Chondrocyte (in vitro differentiated cells): ENCODE measurements around the gene CDC42BPB. TPM values are rescaled to one million over a fixed set of nuclear protein-coding genes. Genes with fewer than 3 reads are reported as not detected.

ENCODE experiments used
- DNase-seq: peaks from one replicate; pipeline ENCODE4 v3.0.0; 2021; ENCODE audit warnings: mixed read lengths, low spot score
- H3K27ac Mint-ChIP-seq: one replicate; pipeline ENCODE4 v1.8.0; 2021; ENCODE audit warnings: mild to moderate bottlenecking, moderate library complexity, mixed read lengths; ENCODE audit not compliant: unreplicated experiment
- H3K27me3 Mint-ChIP-seq: 2 replicates; pipeline ENCODE4 v1.8.0; 2021; ENCODE audit warnings: low read depth, mixed read lengths
- H3K36me3 Mint-ChIP-seq: 2 replicates; pipeline ENCODE4 v1.8.0; 2021; ENCODE audit warnings: low read depth, mixed read lengths
- H3K4me1 Mint-ChIP-seq: 2 replicates; pipeline ENCODE4 v1.8.0; 2021; ENCODE audit warnings: low read depth, mild to moderate bottlenecking, mixed read lengths
- H3K4me3 Mint-ChIP-seq: one replicate; pipeline ENCODE4 v1.8.0; 2021; ENCODE audit warnings: mild to moderate bottlenecking, moderate library complexity, mixed read lengths; ENCODE audit not compliant: unreplicated experiment
- H3K9me3 Mint-ChIP-seq: 2 replicates; pipeline ENCODE4 v1.8.0; 2021; ENCODE audit warnings: low read depth, mixed read lengths
- CTCF ChIP-seq: fragments of 200-600 bp; sonication (generic); IDR thresholded peaks from 2 replicates; pipeline ENCODE4 v1.5.0; 2021; ENCODE audit warnings: antibody characterized with exemption, mild to moderate bottlenecking, moderate library complexity
- total RNA-seq: library from RNA; stranded (reverse); gene quantifications from 3 replicates; pipeline ENCODE4 v1.2.1, GENCODE V29; 2021

Gene CDC42BPB
- total RNA-seq, 1 donor from 2014 or later, result 106 TPM

- no peak for DNase-seq
- TF ChIP-seq CTCF, result no peak
- Mint-ChIP-seq H3K9me3 (no peaks in the 10 kb centered on the region), H3K4me1 (peaks cover 31% of the 10 kb centered on the region), H3K27ac (peak overlapping the region; percentile 65), H3K27me3 (no peaks in the 10 kb centered on the region), H3K4me3 (no peak overlapping the region), H3K36me3 (no peaks in the 10 kb centered on the region)
Measured at GRCh38 chr14:103030741-103031565, 26.4 kb downstream of the CDC42BPB start.

GRCh38 chr14:103029936-103030335 is 27.4 kb downstream of the CDC42BPB start:
- no peaks in the 10 kb centered on the region for H3K27me3 Mint-ChIP-seq
- no peaks in the 10 kb centered on the region for H3K9me3 Mint-ChIP-seq
- no peak for TF ChIP-seq CTCF

GRCh38 chr14:103028772-103029171 is 28.6 kb downstream of the CDC42BPB start:
- Mint-ChIP-seq H3K36me3 (no peaks in the 10 kb centered on the region), H3K4me1 (peaks cover 50% of the 10 kb centered on the region), H3K27ac (peak overlapping the region; percentile 22), H3K9me3 (no peaks in the 10 kb centered on the region), H3K4me3 (no peak overlapping the region), H3K27me3 (no peaks in the 10 kb centered on the region)
- no peak for DNase-seq
- TF ChIP-seq CTCF, result no peak

More at GRCh38 chr14:103029936-103030335, 27.4 kb downstream of the CDC42BPB start:
- no peak overlapping the region for H3K4me3 Mint-ChIP-seq
- H3K4me1 Mint-ChIP-seq, result peaks cover 38% of the 10 kb centered on the region
- no peak for DNase-seq
- H3K36me3 Mint-ChIP-seq, result no peaks in the 10 kb centered on the region
- H3K27ac Mint-ChIP-seq, result no peak overlapping the region

- no peak for TF ChIP-seq CTCF
- no peak overlapping the region for H3K4me3 Mint-ChIP-seq
- no peaks in the 10 kb centered on the region for H3K36me3 Mint-ChIP-seq
- no peak for DNase-seq
- H3K27ac Mint-ChIP-seq, result peak overlapping the region; percentile 22
- peaks cover 54% of the 10 kb centered on the region for H3K4me1 Mint-ChIP-seq
- H3K27me3 Mint-ChIP-seq, result no peaks in the 10 kb centered on the region
- H3K9me3 Mint-ChIP-seq, result no peaks in the 10 kb centered on the region
Measured at GRCh38 chr14:103028161-103028767, 29.1 kb downstream of the CDC42BPB start.

- Mint-ChIP-seq H3K27ac (no peak overlapping the region), H3K36me3 (no peaks in the 10 kb centered on the region), H3K4me1 (peaks cover 61% of the 10 kb centered on the region), H3K9me3 (no peaks in the 10 kb centered on the region), H3K4me3 (no peak overlapping the region), H3K27me3 (no peaks in the 10 kb centered on the region)
- DNase-seq, result no peak
- no peak for TF ChIP-seq CTCF
Measured at GRCh38 chr14:103027451-103027850, 29.9 kb downstream of the CDC42BPB start.
